ENCODE data around the gene MORN4. TPM values are rescaled to one million over a fixed set of nuclear protein-coding genes. Genes with fewer than 3 reads are reported as not detected.

MORN4 gene
- total RNA-seq, 2 donors from 2014 or later, result 4.9 to 8.3 TPM

GRCh38 chr10:97590748-97591495 is 42.4 kb downstream of the MORN4 start:
- no peaks in the 10 kb centered on the region for H3K27me3 ChIP-seq
- peaks cover 26% of the 10 kb centered on the region for H3K4me1 ChIP-seq
- ATAC-seq (no peak), DNase-seq (no peak)
- TF ChIP-seq CTCF (IDR thresholded peaks at IDR 0.05) (no peak), POLR2A (IDR thresholded peaks at IDR 0.05) (no peak)
- intact Hi-C loops (cut with DNase I), result no loop called here
- H3K27ac ChIP-seq, result peak overlapping the region in 2 of 4 donors; percentile 5 to 24
- no peak overlapping the region for H3K4me3 ChIP-seq
- WGBS, 2 donors, result 51 to 56% methylated on average over 5 of the region's 5 CpGs
- no peaks in the 10 kb centered on the region for H3K9me3 ChIP-seq
- no peaks in the 10 kb centered on the region for H3K36me3 ChIP-seq (replicated peaks in 1 of 2; ENCODE audit: insufficient read depth in 1 of 2, low read depth in 2 of 2)

GRCh38 chr10:97590082-97590747 is 43.1 kb downstream of the MORN4 start:
- WGBS, 2 donors, result 76 to 91% methylated on average over 6 to 15 of the region's 15 CpGs
- intact Hi-C loops (cut with DNase I), result no loop called here
- peaks cover 30% of the 10 kb centered on the region for H3K4me1 ChIP-seq
- H3K27ac ChIP-seq, result peak overlapping the region in 2 of 4 donors; percentile 5 to 24
- DNase-seq (no peak), ATAC-seq (peak; percentile 19)
- H3K36me3 ChIP-seq (replicated peaks in 1 of 2; ENCODE audit: insufficient read depth in 1 of 2, low read depth in 2 of 2), result no peaks in the 10 kb centered on the region
- no peaks in the 10 kb centered on the region for H3K27me3 ChIP-seq
- no peaks in the 10 kb centered on the region for H3K9me3 ChIP-seq
- no peak overlapping the region for H3K4me3 ChIP-seq
- TF ChIP-seq POLR2A (IDR thresholded peaks at IDR 0.05), result no peak
- TF ChIP-seq CTCF (IDR thresholded peaks at IDR 0.05), result no peak

- ATAC-seq (no peak), DNase-seq (no peak)
- intact Hi-C loops (cut with DNase I), result no loop called here
- H3K36me3 ChIP-seq (replicated peaks in 1 of 2; ENCODE audit: insufficient read depth in 1 of 2, low read depth in 2 of 2), result no peaks in the 10 kb centered on the region
- no peaks in the 10 kb centered on the region for H3K27me3 ChIP-seq
- TF ChIP-seq POLR2A (IDR thresholded peaks at IDR 0.05), result no peak
- TF ChIP-seq CTCF (IDR thresholded peaks at IDR 0.05), result no peak
- WGBS, 2 donors, result 64% methylated on average over 3 of the region's 3 CpGs; no CpG with 5 or more reads in 1 of the 2 donors
- no peaks in the 10 kb centered on the region for H3K9me3 ChIP-seq
- H3K4me1 ChIP-seq, result peaks cover 37% of the 10 kb centered on the region
- no peak within 1 kb of the TSS for H3K4me3 ChIP-seq
- H3K27ac ChIP-seq, result peak within 1 kb of the TSS in 3 of 4 donors; percentile 5 to 24 (median 10)
Observed at GRCh38 chr10:97589479-97589878, 43.8 kb downstream of the MORN4 start, which contains the start of gene C10orf62. Gene C10orf62, plus strand, starts transcription at chr10:97589721. Its CDS starts 177 bp downstream, at chr10:97589898.

GRCh38 chr10:97587183-97587582 is 46.1 kb downstream of the MORN4 start:
- ATAC-seq, result no peak
- Histone ChIP-seq H3K27me3 (no peaks in the 10 kb centered on the region), H3K4me3 (no peak overlapping the region), H3K4me1 (peaks cover 44% of the 10 kb centered on the region), H3K36me3 (replicated peaks in 1 of 2; ENCODE audit: insufficient read depth in 1 of 2, low read depth in 2 of 2) (no peaks in the 10 kb centered on the region), H3K9me3 (no peaks in the 10 kb centered on the region), H3K27ac (peak overlapping the region in 3 of 4 donors; percentile 24 to 82 (median 80))
- DNase-seq, result no peak
- TF ChIP-seq CTCF (IDR thresholded peaks at IDR 0.05) (no peak), POLR2A (IDR thresholded peaks at IDR 0.05) (no peak)
- intact Hi-C loops (cut with DNase I), result no loop called here
- 83 to 93% methylated on average over 2 of the region's 2 CpGs for WGBS, 2 donors
